ENCODE data around the gene NEU3.
A peak's percentile ranks its signal among the peaks of the same experiment; 100 is the strongest.
"Not testable (repeated sequence)": the region's sequence is repeated elsewhere in the genome, so short reads cannot be mapped to it uniquely, and the experiment has no call there.

The NEU3 gene

GRCh38 chr11:74989260-74989638 is 516 bp downstream of the NEU3 start:
- Histone ChIP-seq H3K4me3 (ENCODE audit: low read depth, low read length) (peak overlapping the region; percentile 76), H3K27ac (no peak overlapping the region), H3K36me3 (replicated peaks) (no peaks in the 10 kb centered on the region), H3K27me3 (replicated peaks) (no peaks in the 10 kb centered on the region)
- peak; percentile 2 for DNase-seq
- in situ Hi-C loops (cut with HindIII; ENCODE audit: low pct_ligation_motif_present, low sequenced_read_pairs), result no loop called here
- TF ChIP-seq CTCF (IDR thresholded peaks at IDR 0.05; ENCODE audit: low read depth, low read length, missing control alignments), result no peak

- H3K27ac ChIP-seq; H3K36me3 ChIP-seq (replicated peaks); H3K4me3 ChIP-seq (ENCODE audit: low read depth, low read length); DNase-seq; H3K27me3 ChIP-seq (replicated peaks); in situ Hi-C loops (cut with HindIII; ENCODE audit: low pct_ligation_motif_present, low sequenced_read_pairs): not testable (repeated sequence)
Measured at GRCh38 chr11:74990150-74990549, 1.4 kb downstream of the NEU3 start.

- peaks cover 10% of the 10 kb centered on the region for H3K36me3 ChIP-seq (replicated peaks)
- no peak for DNase-seq
- no peak for TF ChIP-seq CTCF (IDR thresholded peaks at IDR 0.05; ENCODE audit: low read depth, low read length, missing control alignments)
- no peak overlapping the region for H3K27ac ChIP-seq
- in situ Hi-C loops (cut with HindIII; ENCODE audit: low pct_ligation_motif_present, low sequenced_read_pairs), result no loop called here
- H3K4me3 ChIP-seq (ENCODE audit: low read depth, low read length), result no peak overlapping the region
- no peaks in the 10 kb centered on the region for H3K27me3 ChIP-seq (replicated peaks)
Measured at GRCh38 chr11:74990941-74991340, 2.2 kb downstream of the NEU3 start.

GRCh38 chr11:74992852-74993251 is 4.1 kb downstream of the NEU3 start:
- no peak overlapping the region for H3K27ac ChIP-seq
- no peaks in the 10 kb centered on the region for H3K27me3 ChIP-seq (replicated peaks)
- in situ Hi-C loops (cut with HindIII; ENCODE audit: low pct_ligation_motif_present, low sequenced_read_pairs), result no loop called here
- no peak for DNase-seq
- H3K4me3 ChIP-seq (ENCODE audit: low read depth, low read length), result no peak overlapping the region
- no peak for TF ChIP-seq CTCF (IDR thresholded peaks at IDR 0.05; ENCODE audit: low read depth, low read length, missing control alignments)
- H3K36me3 ChIP-seq (replicated peaks), result peaks cover 10% of the 10 kb centered on the region

GRCh38 chr11:75000975-75001354 is 12.2 kb downstream of the NEU3 start:
- Histone ChIP-seq H3K36me3 (replicated peaks) (peaks cover 5% of the 10 kb centered on the region), H3K27me3 (replicated peaks) (no peaks in the 10 kb centered on the region), H3K27ac (no peak overlapping the region), H3K4me3 (ENCODE audit: low read depth, low read length) (no peak overlapping the region)
- TF ChIP-seq CTCF (IDR thresholded peaks at IDR 0.05; ENCODE audit: low read depth, low read length, missing control alignments), result no peak
- DNase-seq, result no peak
- in situ Hi-C loops (cut with HindIII; ENCODE audit: low pct_ligation_motif_present, low sequenced_read_pairs), result no loop called here

GRCh38 chr11:75001686-75002085 is 13.0 kb downstream of the NEU3 start:
- Histone ChIP-seq H3K27ac (no peak overlapping the region), H3K27me3 (replicated peaks) (no peaks in the 10 kb centered on the region), H3K4me3 (ENCODE audit: low read depth, low read length) (no peak overlapping the region), H3K36me3 (replicated peaks) (peaks cover 5% of the 10 kb centered on the region)
- DNase-seq, result no peak
- no peak for TF ChIP-seq CTCF (IDR thresholded peaks at IDR 0.05; ENCODE audit: low read depth, low read length, missing control alignments)
- in situ Hi-C loops (cut with HindIII; ENCODE audit: low pct_ligation_motif_present, low sequenced_read_pairs), result no loop called here

Measured in brain microvascular endothelial cell (primary cell).